Measurements from ENCODE around the gene TPX2. TPM values are rescaled to one million over a fixed set of nuclear protein-coding genes. Genes with fewer than 3 reads are reported as not detected.

TPX2 gene
- total and polyA plus RNA-seq, 2 of the 8 experiments (the other 6 are each of a cell fraction or from before 2014, with no cell fraction given) = 43.6 to 125 TPM

GRCh38 chr20:31710423-31711108 is 28.5 kb upstream of the TPX2 start:
- H2BK5ac ChIP-seq (ENCODE audit: low read depth, low read length) = peak overlapping the region; percentile 62; the same call in 1 of the 2 replicates
- H2AK5ac ChIP-seq (ENCODE audit: low read depth, low read length) = no peak overlapping the region
- no peaks in the 10 kb centered on the region for H3K27me3 ChIP-seq (replicated peaks in 1 of 4; ENCODE audit: control insufficient read depth in 3 of 4, extremely low read depth in 1 of 4, insufficient read depth in 3 of 4, low read length in 3 of 4)
- 94% methylated on average over 5 of the region's 5 CpGs; no CpG with 5 or more reads in 1 of the 2 experiments for WGBS, 2 experiments (ENCODE audit: extremely low coverage in 1 of 2, insufficient coverage in 1 of 2, insufficient read length in 1 of 2, insufficient replicate concordance in 2 of 2, low coverage in 1 of 2, low lambda C conversion rate in 2 of 2, missing lambda C conversion rate in 1 of 2)
- no peak for DNase-seq (ENCODE audit: low read depth in 1 of 2, low spot score in 2 of 2)
- no peak overlapping the region for H2AFZ ChIP-seq (ENCODE audit: low read length)
- H4K5ac ChIP-seq (ENCODE audit: insufficient read length, low read depth, low read length) = no peak overlapping the region
- H3K23me2 ChIP-seq (ENCODE audit: low read depth, low read length) = no peaks in the 10 kb centered on the region
- H3K36me3 ChIP-seq (ENCODE audit: control insufficient read depth in 2 of 4, insufficient read depth in 4 of 4, low read length in 3 of 4) = peaks cover 10 to 17% (median 13%) of the 10 kb centered on the region in 4 experiments; a peak in 7 of 8 replicates
- no peak overlapping the region; a peak in 2 of 7 replicates for H3K9ac ChIP-seq (replicated peaks in 1 of 4; ENCODE audit: extremely low read depth in 1 of 4, low read depth in 3 of 4, low read length in 3 of 4)
- no peak overlapping the region for H2BK15ac ChIP-seq (ENCODE audit: low read length)
- no peak overlapping the region for H4K8ac ChIP-seq (ENCODE audit: extremely low read depth, insufficient read depth, low read length)
- FAIRE-seq = no peak
- no peak overlapping the region for H3K4me2 ChIP-seq (ENCODE audit: insufficient read depth in 1 of 2, low read depth in 2 of 2, low read length in 2 of 2)
- H3K14ac ChIP-seq (ENCODE audit: insufficient read length) = no peak overlapping the region
- H2BK20ac ChIP-seq (ENCODE audit: low read length) = no peak overlapping the region
- ChIA-PET POLR2A (ENCODE audit: partially characterized antibody) (interaction anchor here (0.7 to 6.2 kb wide), 9 partner anchors 10 to 106 kb away, joined by 3 to 85 read pairs (median 6); partner anchors contain the start of gene BCL2L1), CTCF (ENCODE audit: partially characterized antibody) (interaction anchor here (0.7 to 5.6 kb wide), 5 partner anchors 11 to 148 kb away, joined by 3 to 52 read pairs (median 7); no protein-coding TSS in a partner anchor)
- H3K18ac ChIP-seq (ENCODE audit: extremely low read depth, low read length) = no peak overlapping the region
- peaks cover 14% of the 10 kb centered on the region for H3K79me1 ChIP-seq (ENCODE audit: low read depth, low read length)
- H3K56ac ChIP-seq (replicated peaks; ENCODE audit: insufficient read length, low read depth, low read length) = no peak overlapping the region
- no peak overlapping the region for H3K4ac ChIP-seq (replicated peaks; ENCODE audit: insufficient read length, low read depth, low read length)
- H2BK12ac ChIP-seq (ENCODE audit: low read depth, low read length) = no peak overlapping the region
- no peak overlapping the region for H3K27ac ChIP-seq (ENCODE audit: low read depth, low read length)
- no peaks in the 10 kb centered on the region for H3K9me3 ChIP-seq (ENCODE audit: insufficient read depth in 2 of 2, low read depth in 1 of 2, low read length in 1 of 2)
- H3K23ac ChIP-seq (ENCODE audit: insufficient read length) = no peak overlapping the region
- peaks cover 11 to 90% of the 10 kb centered on the region in 2 experiments for H3K79me2 ChIP-seq (ENCODE audit: control insufficient read depth in 1 of 2, insufficient read depth in 2 of 2, low read length in 2 of 2)
- no peak overlapping the region for H4K91ac ChIP-seq (replicated peaks; ENCODE audit: insufficient read length, low read length)
- TF ChIP-seq POLR2A (IDR thresholded peaks at IDR 0.05; ENCODE audit: control extremely low read depth in 1 of 2, low read depth in 2 of 2, low read length in 2 of 2) = no peak
- TF ChIP-seq, protein P1, sequence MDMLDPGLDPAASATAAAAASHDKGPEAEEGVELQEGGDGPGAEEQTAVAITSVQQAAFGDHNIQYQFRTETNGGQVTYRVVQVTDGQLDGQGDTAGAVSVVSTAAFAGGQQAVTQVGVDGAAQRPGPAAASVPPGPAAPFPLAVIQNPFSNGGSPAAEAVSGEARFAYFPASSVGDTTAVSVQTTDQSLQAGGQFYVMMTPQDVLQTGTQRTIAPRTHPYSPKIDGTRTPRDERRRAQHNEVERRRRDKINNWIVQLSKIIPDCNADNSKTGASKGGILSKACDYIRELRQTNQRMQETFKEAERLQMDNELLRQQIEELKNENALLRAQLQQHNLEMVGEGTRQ (IDR thresholded peaks at IDR 0.05; ENCODE audit: low read length) = no peak
- no peak for TF ChIP-seq ZNF274 (IDR thresholded peaks at IDR 0.05; ENCODE audit: borderline replicate concordance, extremely low read depth, low read length)
- TF ChIP-seq BRCA1 (IDR thresholded peaks at IDR 0.05; ENCODE audit: low read depth, low read length) = no peak
- no peak for TF ChIP-seq YY1 (IDR thresholded peaks at IDR 0.05; ENCODE audit: low read depth, low read length)
- TF ChIP-seq FOSL1 (IDR thresholded peaks at IDR 0.05; ENCODE audit: insufficient read depth, low read depth, low read length) = no peak
- no peak for TF ChIP-seq BACH1 (IDR thresholded peaks at IDR 0.05; ENCODE audit: low read length)
- TF ChIP-seq ASH2L (IDR thresholded peaks at IDR 0.05; ENCODE audit: low read length) = no peak
- no peak for TF ChIP-seq KDM5A (IDR thresholded peaks at IDR 0.05; ENCODE audit: low read length)
- TF ChIP-seq RBBP5 (IDR thresholded peaks at IDR 0.05; ENCODE audit: borderline replicate concordance, low read depth, low read length) = no peak
- TF ChIP-seq MAX (IDR thresholded peaks at IDR 0.05) = no peak
- no peak overlapping the region for H3K4me3 ChIP-seq (ENCODE audit: extremely low read depth in 1 of 4, insufficient read depth in 2 of 4, low read depth in 3 of 4, low read length in 4 of 4)
- H4K20me1 ChIP-seq (replicated peaks in 1 of 2; ENCODE audit: control insufficient read depth in 1 of 2, insufficient read depth in 2 of 2, low read length in 2 of 2) = peaks cover 2 to 10% of the 10 kb centered on the region in 2 experiments
- H2BK120ac ChIP-seq (replicated peaks; ENCODE audit: low read depth, low read length) = no peak overlapping the region
- peaks cover 26 to 39% (median 36%) of the 10 kb centered on the region in 4 experiments for H3K4me1 ChIP-seq (replicated peaks in 1 of 4; ENCODE audit: control insufficient read depth in 3 of 4, insufficient read depth in 4 of 4, low read length in 3 of 4)
